Osteocyte (in vitro differentiated cells): ENCODE measurements around the gene PTPRN2. TPM values are rescaled to one million over a fixed set of nuclear protein-coding genes. Genes with fewer than 3 reads are reported as not detected.

Experiments used
- DNase-seq: peaks from one replicate; pipeline ENCODE4 v3.0.0; 2021; ENCODE audit warnings: mixed read lengths; ENCODE audit not compliant: unreplicated experiment; ENCODE audit errors: extremely low spot score
- H3K27ac Mint-ChIP-seq: one replicate; pipeline ENCODE4 v1.8.0; 2021; ENCODE audit warnings: mild to moderate bottlenecking, mixed read lengths; ENCODE audit not compliant: unreplicated experiment
- H3K27me3 Mint-ChIP-seq: one replicate; pipeline ENCODE4 v1.8.0; 2021; ENCODE audit warnings: mixed read lengths; ENCODE audit not compliant: unreplicated experiment
- H3K36me3 Mint-ChIP-seq: one replicate; pipeline ENCODE4 v1.8.0; 2021; ENCODE audit warnings: mixed read lengths; ENCODE audit not compliant: unreplicated experiment
- H3K4me1 Mint-ChIP-seq: one replicate; pipeline ENCODE4 v1.8.0; 2021; ENCODE audit warnings: mixed read lengths; ENCODE audit not compliant: unreplicated experiment
- H3K4me3 Mint-ChIP-seq: one replicate; pipeline ENCODE4 v1.8.0; 2021; ENCODE audit warnings: mild to moderate bottlenecking, moderate library complexity, mixed read lengths; ENCODE audit not compliant: unreplicated experiment
- H3K9me3 Mint-ChIP-seq: one replicate; pipeline ENCODE4 v1.8.0; 2021; ENCODE audit warnings: mixed read lengths; ENCODE audit not compliant: unreplicated experiment
- total RNA-seq: library from RNA; stranded (reverse); gene quantifications from 2 replicates; pipeline ENCODE4 v1.2.1, GENCODE V29; 2021
- TF ChIP-seq, protein P1 (sequence below): fragments of 200-600 bp; sonication (generic); IDR thresholded peaks from 2 replicates; pipeline ENCODE4 v1.5.0; 2021; ENCODE audit warnings: antibody characterized with exemption, mild to moderate bottlenecking, moderate library complexity

PTPRN2 gene
- total RNA-seq, 1 donor from 2014 or later = 0.59 TPM

DNA sequence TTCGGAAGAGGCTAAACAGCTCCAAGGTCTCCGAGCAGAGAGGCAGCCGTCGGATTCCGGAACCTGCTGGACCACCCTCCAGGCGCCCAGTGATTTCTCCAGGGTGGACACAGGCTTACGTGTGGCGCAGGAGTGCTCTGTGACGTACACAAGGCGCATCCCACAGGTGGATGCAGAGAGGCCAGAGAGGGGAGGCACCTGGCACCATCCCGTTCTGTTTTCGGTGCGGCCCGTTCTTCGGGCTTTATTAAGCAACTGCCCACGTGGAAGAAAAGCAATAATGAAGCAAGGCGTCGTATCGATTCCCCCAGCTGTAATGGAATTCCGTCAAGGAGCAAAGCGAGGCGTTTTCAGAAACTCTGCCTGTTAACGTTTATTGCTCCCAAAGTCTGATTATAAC lies 163.6 kb downstream of the PTPRN2 start:
- TF ChIP-seq, protein P1, sequence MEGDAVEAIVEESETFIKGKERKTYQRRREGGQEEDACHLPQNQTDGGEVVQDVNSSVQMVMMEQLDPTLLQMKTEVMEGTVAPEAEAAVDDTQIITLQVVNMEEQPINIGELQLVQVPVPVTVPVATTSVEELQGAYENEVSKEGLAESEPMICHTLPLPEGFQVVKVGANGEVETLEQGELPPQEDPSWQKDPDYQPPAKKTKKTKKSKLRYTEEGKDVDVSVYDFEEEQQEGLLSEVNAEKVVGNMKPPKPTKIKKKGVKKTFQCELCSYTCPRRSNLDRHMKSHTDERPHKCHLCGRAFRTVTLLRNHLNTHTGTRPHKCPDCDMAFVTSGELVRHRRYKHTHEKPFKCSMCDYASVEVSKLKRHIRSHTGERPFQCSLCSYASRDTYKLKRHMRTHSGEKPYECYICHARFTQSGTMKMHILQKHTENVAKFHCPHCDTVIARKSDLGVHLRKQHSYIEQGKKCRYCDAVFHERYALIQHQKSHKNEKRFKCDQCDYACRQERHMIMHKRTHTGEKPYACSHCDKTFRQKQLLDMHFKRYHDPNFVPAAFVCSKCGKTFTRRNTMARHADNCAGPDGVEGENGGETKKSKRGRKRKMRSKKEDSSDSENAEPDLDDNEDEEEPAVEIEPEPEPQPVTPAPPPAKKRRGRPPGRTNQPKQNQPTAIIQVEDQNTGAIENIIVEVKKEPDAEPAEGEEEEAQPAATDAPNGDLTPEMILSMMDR = no peak
- DNase-seq = no peak
- peaks cover 6% of the 10 kb centered on the region for H3K9me3 Mint-ChIP-seq
- H3K4me3 Mint-ChIP-seq = no peak overlapping the region
- no peaks in the 10 kb centered on the region for H3K4me1 Mint-ChIP-seq
- H3K27ac Mint-ChIP-seq = no peak overlapping the region
- H3K27me3 Mint-ChIP-seq = no peaks in the 10 kb centered on the region
- no peaks in the 10 kb centered on the region for H3K36me3 Mint-ChIP-seq

DNA sequence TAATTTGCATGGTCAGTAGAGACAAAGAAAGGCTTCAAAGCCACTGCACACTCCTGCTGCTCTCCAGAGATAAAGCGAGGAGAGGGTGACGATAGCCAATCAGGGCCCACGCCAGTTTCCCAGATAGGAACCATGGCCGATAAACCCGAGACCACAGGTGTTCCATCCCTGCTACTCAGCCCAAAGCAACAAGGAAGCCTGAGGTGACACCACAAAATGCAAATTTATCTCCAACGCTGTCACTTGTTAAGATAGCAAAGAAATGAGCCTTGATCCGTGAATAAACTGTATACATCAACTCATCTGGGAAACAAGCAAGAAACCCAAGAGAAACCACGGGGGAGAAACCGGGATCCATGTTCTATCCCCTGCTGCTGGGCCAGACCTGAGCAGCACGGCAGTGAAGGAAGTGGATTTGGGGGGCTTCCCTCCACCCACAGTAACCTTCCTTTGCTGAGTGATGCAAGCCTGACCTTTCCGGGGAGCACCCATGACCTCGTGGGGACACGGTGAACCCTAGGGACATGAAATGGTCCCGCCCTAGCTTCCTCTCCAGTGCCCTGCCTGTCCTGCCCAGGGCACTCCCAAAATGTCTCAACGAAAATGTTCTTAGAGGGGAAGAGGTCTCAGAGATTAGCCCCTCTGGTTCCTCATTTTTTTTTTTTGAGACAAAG lies 164.6 kb downstream of the PTPRN2 start:
- H3K9me3 Mint-ChIP-seq = peaks cover 8% of the 10 kb centered on the region
- no peak overlapping the region for H3K27ac Mint-ChIP-seq
- no peak for DNase-seq
- H3K4me3 Mint-ChIP-seq = no peak overlapping the region
- no peaks in the 10 kb centered on the region for H3K36me3 Mint-ChIP-seq
- no peaks in the 10 kb centered on the region for H3K27me3 Mint-ChIP-seq
- TF ChIP-seq, protein P1 = no peak
- no peaks in the 10 kb centered on the region for H3K4me1 Mint-ChIP-seq

DNA sequence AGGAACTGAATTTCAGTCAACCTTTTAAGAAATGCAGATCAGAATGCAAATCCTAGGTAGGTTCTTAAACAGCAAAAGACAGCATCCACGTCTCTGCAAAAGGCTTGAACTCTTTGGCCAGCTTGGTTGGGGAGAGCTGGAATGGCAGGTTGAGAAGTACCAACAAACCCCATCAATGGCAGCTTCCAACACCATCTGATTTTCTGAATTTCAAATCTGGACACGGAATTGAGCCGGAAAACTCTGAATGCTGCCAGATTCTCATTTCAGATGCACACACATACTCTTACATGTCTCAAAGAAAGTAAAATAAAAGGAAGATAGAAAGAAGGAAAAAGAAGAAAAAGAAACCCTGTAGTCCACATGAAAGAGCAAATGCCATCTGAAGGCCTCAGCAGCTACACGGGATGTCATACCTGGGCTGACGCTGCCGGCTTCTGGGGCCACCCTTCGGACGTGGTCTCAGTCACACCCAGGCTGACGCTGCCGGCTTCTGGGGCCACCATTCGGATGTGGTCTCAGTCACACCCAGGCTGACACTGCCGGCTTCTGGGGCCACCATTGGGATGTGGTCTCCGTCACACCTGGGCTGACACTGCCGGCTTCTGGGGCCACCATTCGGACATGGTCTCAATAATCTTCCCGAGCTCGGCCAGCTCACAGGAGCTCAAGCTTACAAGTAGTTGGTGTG lies 165.3 kb downstream of the PTPRN2 start:
- Mint-ChIP-seq H3K36me3 (no peaks in the 10 kb centered on the region), H3K27me3 (no peaks in the 10 kb centered on the region), H3K9me3 (peaks cover 8% of the 10 kb centered on the region), H3K4me1 (no peaks in the 10 kb centered on the region), H3K27ac (no peak overlapping the region), H3K4me3 (no peak overlapping the region)
- no peak for DNase-seq
- TF ChIP-seq, protein P1 = no peak

DNA sequence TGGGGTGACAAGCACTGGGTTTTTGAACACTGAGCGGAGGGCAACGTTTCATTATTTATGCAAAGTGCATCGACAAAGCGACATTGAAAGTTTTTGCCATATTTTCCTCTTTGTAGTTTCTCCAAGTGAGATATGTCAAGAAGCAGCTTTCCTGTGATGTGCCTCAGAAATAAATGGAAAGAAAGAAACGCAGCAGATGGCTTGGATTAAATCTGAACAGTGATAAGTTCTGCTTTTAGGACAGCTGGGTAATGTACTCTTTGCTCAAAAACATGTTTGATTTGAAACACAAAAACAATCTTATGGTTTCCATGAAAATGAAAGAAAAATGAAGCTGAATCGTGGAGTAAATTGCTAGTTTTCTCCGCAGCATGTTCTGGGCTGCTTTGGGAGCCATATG lies 166.3 kb downstream of the PTPRN2 start:
- no peaks in the 10 kb centered on the region for H3K4me1 Mint-ChIP-seq
- no peak for DNase-seq
- no peaks in the 10 kb centered on the region for H3K36me3 Mint-ChIP-seq
- no peak overlapping the region for H3K4me3 Mint-ChIP-seq
- H3K9me3 Mint-ChIP-seq = peaks cover 14% of the 10 kb centered on the region
- no peaks in the 10 kb centered on the region for H3K27me3 Mint-ChIP-seq
- TF ChIP-seq, protein P1 = no peak
- H3K27ac Mint-ChIP-seq = no peak overlapping the region

DNA sequence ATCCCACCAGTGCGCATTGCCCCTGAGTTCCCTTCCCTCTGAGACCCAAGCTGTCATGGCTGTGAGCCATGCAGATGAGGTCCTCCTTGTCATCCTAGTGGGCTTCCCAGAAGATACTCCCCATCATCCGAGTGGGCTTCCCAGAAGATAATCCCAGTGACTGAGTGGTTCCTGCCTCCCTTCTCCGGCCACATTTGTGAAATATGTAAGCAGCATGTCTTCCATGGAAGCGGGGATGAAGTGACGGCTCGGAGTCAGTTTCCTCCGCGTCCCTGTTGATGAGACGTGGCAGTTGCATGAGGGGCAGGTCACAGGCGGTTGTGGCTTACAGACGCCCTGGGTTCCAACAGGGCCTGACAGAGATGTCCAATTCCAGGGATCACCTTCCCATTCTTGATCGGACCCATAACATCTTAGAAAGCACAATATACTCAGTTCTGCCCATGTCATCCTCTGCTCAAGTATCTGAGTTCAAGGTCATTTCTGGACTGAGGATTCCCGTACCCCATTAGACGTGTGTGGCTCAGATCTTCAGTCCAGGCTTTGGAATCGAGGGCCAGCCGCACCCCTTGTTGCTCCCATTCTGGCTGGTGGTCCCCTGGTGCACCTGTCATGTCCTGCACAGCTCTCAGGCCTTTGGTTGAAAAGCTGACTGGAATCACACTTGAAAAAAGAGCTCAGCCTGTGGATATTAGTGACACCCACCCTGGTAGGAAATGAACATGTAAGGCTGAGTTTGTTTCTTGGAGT lies 166.9 kb downstream of the PTPRN2 start:
- TF ChIP-seq, protein P1 = no peak
- H3K4me3 Mint-ChIP-seq = no peak overlapping the region
- no peak overlapping the region for H3K27ac Mint-ChIP-seq
- no peaks in the 10 kb centered on the region for H3K36me3 Mint-ChIP-seq
- H3K27me3 Mint-ChIP-seq = no peaks in the 10 kb centered on the region
- DNase-seq = no peak
- H3K4me1 Mint-ChIP-seq = no peaks in the 10 kb centered on the region
- H3K9me3 Mint-ChIP-seq = peaks cover 19% of the 10 kb centered on the region
